ENCODE measurements around the gene CD53. TPM values are rescaled to one million over a fixed set of nuclear protein-coding genes. Genes with fewer than 3 reads are reported as not detected.

Gene CD53
- total RNA-seq, 1 donor from 2014 or later = not detected

DNA sequence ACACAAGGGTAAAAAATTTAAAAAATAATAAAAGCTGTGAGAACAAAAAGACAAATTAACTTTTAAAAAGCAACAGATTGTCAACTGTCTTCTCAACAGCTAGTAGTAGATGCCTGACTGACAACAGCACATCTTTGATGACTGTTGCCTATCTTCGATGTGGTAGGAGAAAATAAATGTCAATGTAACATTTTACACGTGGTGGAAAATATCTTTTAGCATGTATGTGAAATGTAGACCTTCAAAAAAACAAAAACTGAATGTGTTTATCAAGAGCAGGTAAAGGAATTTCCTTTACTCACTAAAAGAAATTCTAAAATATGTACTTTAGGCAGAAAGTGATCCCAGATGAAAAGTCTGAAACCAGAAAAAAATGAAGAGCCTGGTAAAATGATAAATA lies 42.9 kb downstream of the CD53 start:
- Mint-ChIP-seq H3K4me3 (no peak overlapping the region), H3K27ac (no peak overlapping the region), H3K36me3 (no peaks in the 10 kb centered on the region), H3K9me3 (peaks cover 2% of the 10 kb centered on the region), H3K4me1 (peaks cover 3% of the 10 kb centered on the region), H3K27me3 (ENCODE audit: insufficient read depth, low read depth) (no peaks in the 10 kb centered on the region)
- H3K27ac ChIP-seq = no peak overlapping the region
- DNase-seq (ENCODE audit: low spot score) = no peak
- no peak overlapping the region for H3K4me3 ChIP-seq
- H3K79me2 ChIP-seq (ENCODE audit: low read depth) = no peaks in the 10 kb centered on the region
- no peak overlapping the region for H2AFZ ChIP-seq (replicated peaks)
- H3K27me3 ChIP-seq = no peaks in the 10 kb centered on the region
- H4K20me1 ChIP-seq (ENCODE audit: low read depth) = no peaks in the 10 kb centered on the region
- H3K4me1 ChIP-seq = no peaks in the 10 kb centered on the region
- no peak for TF ChIP-seq EZH2 (IDR thresholded peaks at IDR 0.05)
- TF ChIP-seq, protein P1, sequence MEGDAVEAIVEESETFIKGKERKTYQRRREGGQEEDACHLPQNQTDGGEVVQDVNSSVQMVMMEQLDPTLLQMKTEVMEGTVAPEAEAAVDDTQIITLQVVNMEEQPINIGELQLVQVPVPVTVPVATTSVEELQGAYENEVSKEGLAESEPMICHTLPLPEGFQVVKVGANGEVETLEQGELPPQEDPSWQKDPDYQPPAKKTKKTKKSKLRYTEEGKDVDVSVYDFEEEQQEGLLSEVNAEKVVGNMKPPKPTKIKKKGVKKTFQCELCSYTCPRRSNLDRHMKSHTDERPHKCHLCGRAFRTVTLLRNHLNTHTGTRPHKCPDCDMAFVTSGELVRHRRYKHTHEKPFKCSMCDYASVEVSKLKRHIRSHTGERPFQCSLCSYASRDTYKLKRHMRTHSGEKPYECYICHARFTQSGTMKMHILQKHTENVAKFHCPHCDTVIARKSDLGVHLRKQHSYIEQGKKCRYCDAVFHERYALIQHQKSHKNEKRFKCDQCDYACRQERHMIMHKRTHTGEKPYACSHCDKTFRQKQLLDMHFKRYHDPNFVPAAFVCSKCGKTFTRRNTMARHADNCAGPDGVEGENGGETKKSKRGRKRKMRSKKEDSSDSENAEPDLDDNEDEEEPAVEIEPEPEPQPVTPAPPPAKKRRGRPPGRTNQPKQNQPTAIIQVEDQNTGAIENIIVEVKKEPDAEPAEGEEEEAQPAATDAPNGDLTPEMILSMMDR (IDR thresholded peaks at IDR 0.05) = no peak
- no peak for TF ChIP-seq EZH2phosphoT487 (IDR thresholded peaks at IDR 0.05)
- H3K9me3 ChIP-seq (ENCODE audit: low read depth) = no peaks in the 10 kb centered on the region
- H3F3A ChIP-seq (ENCODE audit: low read depth) = no peaks in the 10 kb centered on the region
- H3K4me2 ChIP-seq = no peak overlapping the region
- H3K36me3 ChIP-seq = no peaks in the 10 kb centered on the region
- no peak overlapping the region for H3K9ac ChIP-seq

DNA sequence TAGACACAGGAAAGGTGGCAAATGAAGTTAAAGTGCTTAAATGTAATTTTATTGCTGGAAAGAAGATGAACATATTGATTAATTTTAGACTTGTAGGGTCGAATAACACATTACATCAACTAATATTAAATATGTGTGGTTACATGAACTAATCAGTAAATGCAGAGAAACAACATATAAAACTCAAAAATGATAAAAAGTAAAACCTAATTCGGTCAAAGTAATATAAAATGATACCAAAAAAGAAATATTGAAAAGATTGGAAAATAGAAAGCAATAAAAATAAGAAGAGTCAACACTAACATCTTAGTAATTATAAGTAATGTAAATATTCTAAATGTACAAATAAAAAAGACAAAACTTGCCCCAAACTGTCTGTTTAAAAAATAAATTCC lies 43.3 kb downstream of the CD53 start:
- Histone ChIP-seq H3K4me1 (no peaks in the 10 kb centered on the region), H3K36me3 (no peaks in the 10 kb centered on the region), H3K9me3 (ENCODE audit: low read depth) (no peaks in the 10 kb centered on the region), H3K27ac (no peak overlapping the region), H3F3A (ENCODE audit: low read depth) (no peaks in the 10 kb centered on the region), H2AFZ (replicated peaks) (no peak overlapping the region), H3K4me2 (no peak overlapping the region), H3K4me3 (no peak overlapping the region), H3K79me2 (ENCODE audit: low read depth) (no peaks in the 10 kb centered on the region), H3K9ac (no peak overlapping the region), H3K27me3 (no peaks in the 10 kb centered on the region), H4K20me1 (ENCODE audit: low read depth) (no peaks in the 10 kb centered on the region)
- no peaks in the 10 kb centered on the region for H3K36me3 Mint-ChIP-seq
- TF ChIP-seq, protein P1 (IDR thresholded peaks at IDR 0.05) = no peak
- no peak for TF ChIP-seq EZH2phosphoT487 (IDR thresholded peaks at IDR 0.05)
- no peak for TF ChIP-seq EZH2 (IDR thresholded peaks at IDR 0.05)
- no peak for DNase-seq (ENCODE audit: low spot score)
- H3K27me3 Mint-ChIP-seq (ENCODE audit: insufficient read depth, low read depth) = no peaks in the 10 kb centered on the region
- H3K4me3 Mint-ChIP-seq = no peak overlapping the region
- H3K27ac Mint-ChIP-seq = no peak overlapping the region
- H3K9me3 Mint-ChIP-seq = peaks cover 2% of the 10 kb centered on the region
- peaks cover 3% of the 10 kb centered on the region for H3K4me1 Mint-ChIP-seq

DNA sequence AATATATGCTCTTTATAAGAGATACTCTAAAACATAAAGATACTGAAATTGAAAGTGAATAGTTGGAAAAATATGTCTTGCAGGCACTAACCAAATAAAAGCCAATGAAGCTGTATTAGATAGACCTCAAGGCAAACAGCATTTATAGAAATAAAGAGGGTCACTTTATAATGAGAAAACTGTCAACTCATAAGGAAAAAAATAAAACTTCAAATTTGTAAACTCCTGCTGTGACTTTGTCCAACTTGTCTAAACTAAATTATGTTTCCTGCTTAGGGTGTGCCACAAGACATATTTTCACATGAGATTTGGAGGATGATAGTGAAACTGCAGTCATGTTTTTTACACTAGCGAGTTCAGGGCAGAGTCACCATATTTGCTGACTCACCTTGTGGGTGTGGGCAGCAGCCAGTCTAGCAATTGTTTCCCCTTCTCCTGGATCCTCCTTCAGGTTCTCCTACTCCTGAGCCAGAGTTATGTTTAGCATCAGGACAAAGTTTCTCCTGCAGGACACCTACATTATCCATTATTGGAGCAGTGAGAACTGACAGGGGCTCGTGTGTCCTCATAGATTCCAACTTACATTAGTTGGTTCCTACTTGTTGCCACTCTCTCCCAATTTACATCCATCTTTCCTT lies 43.8 kb downstream of the CD53 start:
- H3K4me2 ChIP-seq = no peak overlapping the region
- no peaks in the 10 kb centered on the region for H4K20me1 ChIP-seq (ENCODE audit: low read depth)
- no peak overlapping the region for H3K27ac Mint-ChIP-seq
- H3K79me2 ChIP-seq (ENCODE audit: low read depth) = no peaks in the 10 kb centered on the region
- no peak overlapping the region for H3K4me3 ChIP-seq
- no peak overlapping the region for H3K9ac ChIP-seq
- peak overlapping the region; percentile 38 for H2AFZ ChIP-seq (replicated peaks)
- no peak for DNase-seq (ENCODE audit: low spot score)
- H3K9me3 ChIP-seq (ENCODE audit: low read depth) = no peaks in the 10 kb centered on the region
- no peak overlapping the region for H3K4me3 Mint-ChIP-seq
- no peaks in the 10 kb centered on the region for H3K27me3 ChIP-seq
- no peaks in the 10 kb centered on the region for H3K36me3 Mint-ChIP-seq
- TF ChIP-seq EZH2phosphoT487 (IDR thresholded peaks at IDR 0.05) (no peak), EZH2 (IDR thresholded peaks at IDR 0.05) (no peak)
- TF ChIP-seq, protein P1 (IDR thresholded peaks at IDR 0.05) = no peak
- H3K27ac ChIP-seq = no peak overlapping the region
- peaks cover under 1% of the 10 kb centered on the region for H3K9me3 Mint-ChIP-seq
- no peaks in the 10 kb centered on the region for H3K27me3 Mint-ChIP-seq (ENCODE audit: insufficient read depth, low read depth)
- H3K4me1 ChIP-seq = no peaks in the 10 kb centered on the region
- peaks cover 3% of the 10 kb centered on the region for H3K4me1 Mint-ChIP-seq
- H3F3A ChIP-seq (ENCODE audit: low read depth) = no peaks in the 10 kb centered on the region
- no peaks in the 10 kb centered on the region for H3K36me3 ChIP-seq
